ENCODE results near the gene RPL7A.

DNA sequence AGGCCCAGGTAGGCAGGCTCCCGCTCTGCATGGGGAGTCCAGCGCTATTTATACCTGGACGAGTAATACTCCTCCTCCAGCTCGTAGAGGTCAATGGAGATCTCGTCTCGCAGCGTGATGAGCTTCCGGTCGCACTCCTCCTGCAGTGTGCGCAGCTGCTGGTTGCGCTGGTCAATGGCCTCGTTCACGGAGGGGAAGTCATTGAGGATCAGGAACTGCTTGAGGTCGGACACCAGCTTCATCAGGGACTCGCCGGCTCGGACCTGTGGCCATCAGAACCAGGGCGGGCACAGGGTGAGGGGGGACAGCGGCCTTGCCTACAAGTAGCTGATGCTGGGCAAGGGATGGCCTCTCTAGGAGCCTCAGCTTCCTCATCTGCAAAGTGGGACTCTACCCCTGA lies 3.9 kb upstream of the RPL7A start:
- TF ChIP-seq, protein P1, sequence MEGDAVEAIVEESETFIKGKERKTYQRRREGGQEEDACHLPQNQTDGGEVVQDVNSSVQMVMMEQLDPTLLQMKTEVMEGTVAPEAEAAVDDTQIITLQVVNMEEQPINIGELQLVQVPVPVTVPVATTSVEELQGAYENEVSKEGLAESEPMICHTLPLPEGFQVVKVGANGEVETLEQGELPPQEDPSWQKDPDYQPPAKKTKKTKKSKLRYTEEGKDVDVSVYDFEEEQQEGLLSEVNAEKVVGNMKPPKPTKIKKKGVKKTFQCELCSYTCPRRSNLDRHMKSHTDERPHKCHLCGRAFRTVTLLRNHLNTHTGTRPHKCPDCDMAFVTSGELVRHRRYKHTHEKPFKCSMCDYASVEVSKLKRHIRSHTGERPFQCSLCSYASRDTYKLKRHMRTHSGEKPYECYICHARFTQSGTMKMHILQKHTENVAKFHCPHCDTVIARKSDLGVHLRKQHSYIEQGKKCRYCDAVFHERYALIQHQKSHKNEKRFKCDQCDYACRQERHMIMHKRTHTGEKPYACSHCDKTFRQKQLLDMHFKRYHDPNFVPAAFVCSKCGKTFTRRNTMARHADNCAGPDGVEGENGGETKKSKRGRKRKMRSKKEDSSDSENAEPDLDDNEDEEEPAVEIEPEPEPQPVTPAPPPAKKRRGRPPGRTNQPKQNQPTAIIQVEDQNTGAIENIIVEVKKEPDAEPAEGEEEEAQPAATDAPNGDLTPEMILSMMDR (conservative IDR thresholded peaks at IDR 0.05; ENCODE audit: low read length) = no peak
- TF ChIP-seq EZH2phosphoT487 (IDR thresholded peaks at IDR 0.05; ENCODE audit: borderline replicate concordance) = no peak
